Esophagus squamous epithelium (tissue), 4 donors: Measurements from ENCODE around the gene CFAP299.

Source experiments
- POLR2A ChIP-seq, 4 donors: fragments of 450-650 bp; IDR thresholded peaks; one replicate each; pipeline ENCODE4 v1.6.1; 2017; ENCODE audit warnings: antibody characterized with exemption in 4 of 4, mild to moderate bottlenecking in 4 of 4, moderate library complexity in 3 of 4
- TF ChIP-seq, protein P1 (sequence below), 6 experiments: fragments of 450-650 bp in 4 of 6; fragments of 200-600 bp in 2 of 6; sonication (generic) in 2 of 6; IDR thresholded peaks; one replicate each; pipeline ENCODE4 v1.5.1; 2016 to 2019; ENCODE audit warnings: antibody characterized with exemption in 6 of 6, mild to moderate bottlenecking in 4 of 6, moderate library complexity in 4 of 6

DNA sequence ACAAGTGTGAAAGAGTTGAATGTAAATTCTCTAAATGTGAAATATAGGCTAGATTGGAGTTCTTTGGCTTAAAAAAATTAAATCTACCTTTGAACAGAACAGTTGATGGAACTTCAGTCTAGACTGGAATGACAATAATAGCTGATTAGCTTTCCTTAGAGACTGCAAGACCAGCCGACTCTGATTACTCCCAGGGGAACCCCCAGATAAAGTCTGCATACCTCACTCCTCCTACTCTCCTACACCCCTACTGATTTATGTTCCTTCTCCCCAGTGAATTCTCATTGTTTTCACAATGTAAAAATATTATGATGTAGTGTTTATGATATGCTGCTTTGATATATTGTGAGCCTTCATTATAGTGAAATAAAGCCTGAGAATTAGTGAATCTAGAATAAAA lies 241.3 kb downstream of the CFAP299 start:
- TF ChIP-seq, protein P1, sequence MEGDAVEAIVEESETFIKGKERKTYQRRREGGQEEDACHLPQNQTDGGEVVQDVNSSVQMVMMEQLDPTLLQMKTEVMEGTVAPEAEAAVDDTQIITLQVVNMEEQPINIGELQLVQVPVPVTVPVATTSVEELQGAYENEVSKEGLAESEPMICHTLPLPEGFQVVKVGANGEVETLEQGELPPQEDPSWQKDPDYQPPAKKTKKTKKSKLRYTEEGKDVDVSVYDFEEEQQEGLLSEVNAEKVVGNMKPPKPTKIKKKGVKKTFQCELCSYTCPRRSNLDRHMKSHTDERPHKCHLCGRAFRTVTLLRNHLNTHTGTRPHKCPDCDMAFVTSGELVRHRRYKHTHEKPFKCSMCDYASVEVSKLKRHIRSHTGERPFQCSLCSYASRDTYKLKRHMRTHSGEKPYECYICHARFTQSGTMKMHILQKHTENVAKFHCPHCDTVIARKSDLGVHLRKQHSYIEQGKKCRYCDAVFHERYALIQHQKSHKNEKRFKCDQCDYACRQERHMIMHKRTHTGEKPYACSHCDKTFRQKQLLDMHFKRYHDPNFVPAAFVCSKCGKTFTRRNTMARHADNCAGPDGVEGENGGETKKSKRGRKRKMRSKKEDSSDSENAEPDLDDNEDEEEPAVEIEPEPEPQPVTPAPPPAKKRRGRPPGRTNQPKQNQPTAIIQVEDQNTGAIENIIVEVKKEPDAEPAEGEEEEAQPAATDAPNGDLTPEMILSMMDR (IDR thresholded peaks at IDR 0.05): no peak
- no peak for TF ChIP-seq POLR2A (IDR thresholded peaks at IDR 0.05)
